Activated effector memory CD4-positive, alpha-beta T cell treated with Interleukin-2 at 50 U/mL for 16 hours (primary cell): ENCODE measurements around the gene HOXC13.

Experiments used
- DNase-seq: peaks from one replicate; pipeline ENCODE4 v3.0.0-alpha.2; 2020

Gene HOXC13

DNA sequence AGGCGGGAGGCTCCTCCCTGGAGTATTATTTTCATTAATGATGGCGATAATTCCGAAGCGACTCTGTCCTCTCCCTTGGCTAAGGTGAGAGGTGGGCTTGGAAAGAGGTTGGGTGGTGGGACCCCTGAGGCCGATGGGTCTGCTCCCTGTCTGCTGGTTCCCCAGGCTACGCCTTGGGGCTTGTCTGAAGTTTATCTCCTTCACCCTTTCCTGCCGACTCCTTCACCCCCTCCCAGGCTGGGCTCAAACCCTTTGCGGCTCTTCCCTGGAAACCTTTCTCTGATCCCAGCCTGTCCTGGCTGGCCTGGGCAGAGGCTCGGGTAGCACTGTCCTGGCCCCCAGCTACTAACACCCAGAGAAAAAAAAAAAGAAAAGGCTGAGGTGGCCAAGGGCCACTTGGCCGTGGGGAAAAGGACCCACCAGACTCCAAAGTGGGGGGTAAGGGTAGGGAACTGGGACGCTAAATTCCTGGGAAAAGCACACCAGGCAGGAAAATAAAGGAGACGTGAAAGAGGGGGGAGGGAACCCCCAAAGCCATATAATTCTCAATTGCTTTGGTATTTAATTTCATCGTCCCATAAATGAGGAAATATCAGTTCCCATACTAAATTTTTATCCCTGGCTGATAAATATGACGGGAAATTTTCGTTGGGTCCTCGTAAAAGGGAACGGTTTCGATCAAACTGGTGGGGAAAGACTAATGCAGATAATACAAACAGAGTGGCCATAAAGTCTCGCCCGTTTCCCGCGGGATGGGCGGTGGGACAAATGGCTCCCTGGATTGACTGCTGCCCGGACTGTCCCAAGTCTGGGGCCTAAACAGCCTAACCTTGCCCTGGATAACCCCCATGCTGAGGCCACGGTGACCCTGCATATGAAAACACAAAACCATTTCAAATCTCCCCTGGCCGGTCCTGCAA lies 44.3 kb downstream of the HOXC13 start:
- DNase-seq, result no peak

DNA sequence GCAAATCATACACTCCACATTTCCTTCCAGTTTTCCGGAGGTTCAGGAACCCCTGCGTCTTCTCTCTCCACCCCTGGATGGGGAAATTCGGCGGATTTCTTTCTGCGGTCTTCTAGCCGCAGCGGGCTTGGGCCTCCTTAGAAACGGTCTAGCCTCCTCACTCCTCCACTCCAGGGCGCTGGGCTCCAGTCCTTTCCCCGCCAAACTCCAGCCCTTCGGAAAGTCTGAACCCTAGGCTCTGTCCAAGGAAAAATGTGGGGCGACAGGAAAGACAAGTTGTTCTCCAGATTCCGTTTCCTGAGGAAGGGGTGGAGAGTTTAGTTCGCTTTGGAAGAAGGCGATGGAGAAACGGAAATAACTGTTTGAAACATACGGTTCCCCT lies 44.9 kb downstream of the HOXC13 start:
- no peak for DNase-seq

DNA sequence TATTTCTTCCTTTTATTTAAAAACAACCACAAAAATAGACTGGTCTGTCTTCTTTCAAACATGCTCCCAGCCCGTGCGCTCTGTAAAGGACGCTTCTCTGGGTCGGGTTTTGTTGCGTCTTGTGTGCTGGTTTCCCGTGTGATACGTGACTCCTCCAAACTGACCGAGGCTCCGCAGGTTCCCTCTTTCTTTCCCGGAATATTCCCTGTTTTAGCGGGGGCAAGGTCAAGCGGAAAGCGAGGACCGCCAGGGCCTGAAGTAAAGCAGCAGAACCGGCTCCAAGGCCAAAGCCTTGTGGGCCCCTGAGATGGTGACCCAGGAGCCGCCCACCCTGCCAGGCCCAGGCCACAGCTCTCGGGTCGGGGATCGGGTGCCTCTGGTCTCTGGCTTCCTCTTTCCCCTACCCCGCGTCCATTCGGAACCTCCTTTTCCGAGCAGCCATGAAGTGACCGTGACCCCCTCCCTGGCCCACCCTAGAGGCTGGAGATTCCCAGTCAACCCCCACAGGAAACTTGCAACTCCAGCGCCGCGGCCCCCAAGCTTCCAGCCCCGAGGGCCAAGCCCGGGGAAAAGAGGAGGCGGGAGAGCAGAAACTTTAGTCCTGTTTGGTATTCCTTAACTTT lies 45.4 kb downstream of the HOXC13 start:
- no peak for DNase-seq

DNA sequence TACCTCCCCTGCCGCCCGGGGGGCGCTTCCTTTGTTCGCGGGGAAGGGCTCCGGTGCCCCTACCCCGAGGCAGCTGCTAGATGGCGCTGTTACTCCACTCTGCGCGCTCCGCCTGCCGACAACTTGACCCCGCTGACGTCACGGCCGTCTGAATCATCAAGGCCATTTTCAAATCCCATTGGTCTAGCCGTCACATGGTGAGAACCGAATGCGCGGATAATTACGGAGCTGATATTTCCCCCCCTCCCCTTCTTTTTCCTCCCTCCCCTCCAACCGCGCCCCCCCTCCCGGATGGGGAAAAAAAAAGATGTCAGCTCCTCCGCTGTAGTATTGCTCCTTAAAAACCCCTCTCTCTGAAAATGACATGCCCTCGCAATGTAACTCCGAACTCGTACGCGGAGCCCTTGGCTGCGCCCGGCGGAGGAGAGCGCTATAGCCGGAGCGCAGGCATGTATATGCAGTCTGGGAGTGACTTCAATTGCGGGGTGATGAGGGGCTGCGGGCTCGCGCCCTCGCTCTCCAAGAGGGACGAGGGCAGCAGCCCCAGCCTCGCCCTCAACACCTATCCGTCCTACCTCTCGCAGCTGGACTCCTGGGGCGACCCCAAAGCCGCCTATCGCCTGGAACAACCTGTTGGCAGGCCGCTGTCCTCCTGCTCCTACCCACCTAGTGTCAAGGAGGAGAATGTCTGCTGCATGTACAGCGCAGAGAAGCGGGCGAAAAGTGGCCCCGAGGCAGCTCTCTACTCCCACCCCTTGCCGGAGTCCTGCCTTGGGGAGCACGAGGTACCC lies 46.5 kb downstream of the HOXC13 start, which contains the start of gene HOXC10:
Gene HOXC10 (plus strand): TSS at position 246 of the 791 bp plus-strand sequence. CDS start 114 bp downstream, at position 360.
- DNase-seq, result no peak

GRCh38 chr12:53985692-53985993 lies 47.0 kb downstream of the HOXC13 start:
- no peak for DNase-seq

DNA sequence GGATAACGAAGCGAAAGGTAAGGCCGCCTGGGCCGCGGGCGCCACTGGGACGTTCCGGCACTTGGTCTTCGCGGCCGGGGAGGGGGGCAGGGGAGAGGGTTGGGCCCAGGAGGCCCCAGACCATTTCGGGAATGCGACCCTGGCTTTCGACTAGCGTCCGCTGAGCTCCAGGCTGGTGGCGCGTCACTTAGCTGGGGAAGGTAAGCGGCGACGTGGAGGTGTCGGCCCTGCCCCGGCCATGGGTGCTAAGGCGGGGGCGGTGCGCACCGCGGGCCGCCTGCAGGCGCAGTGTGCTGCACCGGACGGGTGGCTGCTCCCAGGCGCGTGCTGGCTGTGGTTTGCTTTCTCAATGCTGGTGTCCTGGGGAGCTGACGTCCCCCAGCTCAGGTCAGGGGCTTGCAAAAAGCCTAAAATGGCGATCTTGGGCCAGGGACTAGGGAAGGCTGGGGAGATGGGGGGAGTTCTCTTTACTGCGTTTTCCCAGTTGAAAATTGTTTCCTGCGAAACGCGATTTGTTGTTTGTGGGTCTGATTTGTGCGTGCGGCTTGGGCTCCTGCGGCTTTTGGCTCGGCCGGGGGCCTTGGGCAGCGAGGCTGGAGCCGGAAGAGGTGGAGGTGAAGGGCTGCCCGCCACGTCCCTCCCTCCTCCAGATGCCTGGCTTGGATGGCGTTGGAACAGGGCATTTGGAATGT lies 47.5 kb downstream of the HOXC13 start:
- DNase-seq, result no peak

DNA sequence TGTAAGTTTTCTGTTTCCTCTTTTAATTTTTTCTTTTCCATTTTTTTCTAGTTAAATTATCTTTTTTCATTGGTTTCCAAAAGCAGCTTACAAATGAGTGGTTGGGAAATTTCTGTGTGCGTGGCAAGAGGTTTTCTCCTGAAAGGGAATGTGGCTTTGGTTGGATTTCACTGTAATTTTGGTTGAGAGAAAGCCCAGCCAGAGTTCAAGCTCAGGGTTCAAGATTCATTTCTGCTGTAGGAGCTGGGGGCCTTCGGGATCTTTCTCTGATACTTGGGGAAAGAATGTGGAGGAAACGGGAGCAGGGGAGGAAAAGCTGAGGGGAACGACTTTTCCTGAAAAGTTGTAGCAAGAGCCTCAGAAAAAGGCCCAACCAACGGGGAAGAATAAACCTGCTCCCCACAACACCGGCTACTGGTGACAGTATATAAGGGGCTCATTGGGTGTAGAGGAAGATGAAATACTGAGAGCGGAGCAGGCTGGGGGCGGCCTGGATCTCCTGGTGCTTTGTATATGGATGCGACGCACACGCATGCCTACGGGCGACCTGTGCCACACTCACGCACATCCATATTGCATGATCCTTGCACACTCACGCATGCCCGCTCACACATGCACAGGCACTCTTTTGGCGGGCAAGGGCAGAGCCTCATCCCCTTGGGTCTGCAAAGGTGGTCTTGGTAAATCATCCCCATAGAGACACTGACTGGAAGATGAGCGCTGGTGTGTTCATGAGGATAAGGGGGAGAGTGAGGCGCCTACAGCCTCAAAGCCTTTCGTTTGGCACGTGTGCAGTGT lies 48.3 kb downstream of the HOXC13 start:
- no peak for DNase-seq

DNA sequence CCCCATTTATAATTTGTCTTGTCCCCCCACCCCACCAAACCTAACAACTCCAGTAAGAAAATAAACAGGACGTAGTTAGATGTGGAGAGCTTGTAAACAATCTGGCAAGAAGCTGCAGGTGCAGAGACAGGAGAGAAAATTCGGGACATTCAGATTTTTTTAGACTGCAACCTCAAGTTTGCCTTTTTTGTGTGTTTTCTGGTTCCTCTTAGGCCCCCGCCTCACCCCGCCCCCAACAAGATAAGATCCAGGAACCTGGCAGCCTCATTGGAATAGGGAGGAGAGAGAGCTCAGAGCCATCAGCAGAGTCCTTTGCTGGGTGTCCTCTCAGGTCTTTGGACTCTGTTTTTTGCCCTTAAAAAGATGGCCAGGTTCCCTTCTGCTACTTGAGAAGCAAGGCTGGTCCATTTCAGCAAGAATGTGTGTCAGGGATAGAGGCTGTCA lies 49.2 kb downstream of the HOXC13 start:
- no peak for DNase-seq

GRCh38 chr12:53988541-53989226 lies 50.1 kb downstream of the HOXC13 start:
- DNase-seq, result no peak

GRCh38 chr12:53989227-53990113 lies 50.8 kb downstream of the HOXC13 start:
- no peak for DNase-seq

- no peak for DNase-seq
Observed at GRCh38 chr12:53990311-53991076, 51.9 kb downstream of the HOXC13 start.

- no peak for DNase-seq
Observed at GRCh38 chr12:53991077-53991460, 52.4 kb downstream of the HOXC13 start.

- no peak for DNase-seq
Observed at GRCh38 chr12:53992377-53992889, 53.8 kb downstream of the HOXC13 start.

DNA sequence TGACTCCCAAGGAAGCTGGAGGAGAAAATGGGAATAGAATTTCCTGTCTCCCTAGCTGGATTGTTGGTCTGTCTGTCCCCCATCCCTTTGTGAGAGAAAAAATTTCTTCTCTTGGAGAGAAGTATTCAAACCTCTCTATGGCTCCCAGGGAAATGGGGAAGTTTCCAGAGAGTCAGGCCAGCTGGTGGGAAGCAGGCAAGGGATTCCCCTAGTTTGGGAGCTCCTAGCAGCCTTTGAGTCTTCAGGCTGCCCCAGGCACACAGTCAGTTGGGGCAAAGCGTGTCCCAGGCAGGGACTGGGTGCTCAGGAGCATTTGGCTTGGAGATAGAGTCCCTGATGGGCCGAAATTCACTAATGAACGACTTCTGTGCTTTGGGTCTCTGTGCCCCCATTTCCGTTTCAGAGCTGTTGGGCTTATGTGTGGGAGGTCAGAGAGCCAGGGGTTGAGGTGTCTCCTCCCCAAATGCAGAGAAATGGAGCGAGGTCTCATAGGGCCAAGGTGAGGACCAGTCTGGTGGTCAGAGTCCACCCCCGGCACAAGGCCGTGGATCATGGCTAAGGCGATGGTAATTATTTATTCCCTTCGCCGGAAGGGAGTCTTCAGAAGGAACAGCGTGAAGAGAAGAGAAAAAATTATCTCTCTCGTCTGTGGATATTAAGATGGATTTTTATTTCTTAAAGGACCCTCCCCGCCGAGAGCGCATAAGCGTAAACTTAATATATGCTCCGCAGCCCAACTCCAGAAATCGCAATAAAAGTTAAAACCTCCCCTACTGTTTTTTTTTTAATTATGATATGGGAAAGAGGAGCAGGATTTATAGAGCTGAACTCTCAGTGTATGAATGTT lies 54.8 kb downstream of the HOXC13 start:
- DNase-seq, result no peak

DNA sequence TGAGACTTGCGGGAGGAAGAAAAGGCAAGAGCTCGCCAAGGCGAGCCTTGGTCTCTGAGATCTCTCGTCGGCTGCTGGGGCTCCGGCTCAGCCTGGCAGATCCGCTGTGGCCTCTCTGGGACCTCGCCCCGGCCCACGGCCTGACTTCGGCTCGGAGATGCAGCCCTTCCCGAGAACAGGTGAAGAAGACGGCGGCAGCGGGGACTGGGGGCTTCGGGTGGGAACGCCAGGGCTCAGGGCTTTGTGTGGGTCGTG lies 55.3 kb downstream of the HOXC13 start:
- no peak for DNase-seq

GRCh38 chr12:53994264-53995001 lies 55.8 kb downstream of the HOXC13 start:
- no peak for DNase-seq

DNA sequence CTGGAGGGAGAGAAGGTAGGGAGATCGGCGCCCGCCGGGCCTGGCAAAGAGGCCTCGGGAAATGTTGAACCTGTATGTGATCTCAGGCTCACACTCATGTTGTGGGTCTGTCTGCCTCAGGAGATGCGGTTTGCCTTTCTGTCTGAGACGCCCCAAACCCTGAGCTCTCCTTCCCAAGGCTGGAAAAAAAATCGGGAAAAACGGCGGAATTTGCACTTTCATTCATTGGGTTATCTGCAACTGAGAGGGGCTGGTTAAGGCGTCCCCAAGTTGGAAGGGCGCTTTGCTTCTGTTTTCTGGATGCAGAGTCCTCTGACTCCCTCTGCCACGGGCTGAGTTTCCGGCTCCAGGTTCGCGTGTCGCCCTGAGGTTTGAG lies 56.4 kb downstream of the HOXC13 start:
- DNase-seq, result no peak
